HG02763 (cell line): ENCODE data around the gene CMYA5.

Source experiments
- ATAC-seq: cut with Tn5 transposase; IDR thresholded peaks from one replicate; pipeline ENCODE4 v1.9.1; 2021; ENCODE audit warnings: mild to moderate bottlenecking, moderate library complexity; ENCODE audit not compliant: unreplicated experiment

The CMYA5 gene

GRCh38 chr5:79834098-79834753 is 144.6 kb downstream of the CMYA5 start:
- no peak for ATAC-seq

DNA sequence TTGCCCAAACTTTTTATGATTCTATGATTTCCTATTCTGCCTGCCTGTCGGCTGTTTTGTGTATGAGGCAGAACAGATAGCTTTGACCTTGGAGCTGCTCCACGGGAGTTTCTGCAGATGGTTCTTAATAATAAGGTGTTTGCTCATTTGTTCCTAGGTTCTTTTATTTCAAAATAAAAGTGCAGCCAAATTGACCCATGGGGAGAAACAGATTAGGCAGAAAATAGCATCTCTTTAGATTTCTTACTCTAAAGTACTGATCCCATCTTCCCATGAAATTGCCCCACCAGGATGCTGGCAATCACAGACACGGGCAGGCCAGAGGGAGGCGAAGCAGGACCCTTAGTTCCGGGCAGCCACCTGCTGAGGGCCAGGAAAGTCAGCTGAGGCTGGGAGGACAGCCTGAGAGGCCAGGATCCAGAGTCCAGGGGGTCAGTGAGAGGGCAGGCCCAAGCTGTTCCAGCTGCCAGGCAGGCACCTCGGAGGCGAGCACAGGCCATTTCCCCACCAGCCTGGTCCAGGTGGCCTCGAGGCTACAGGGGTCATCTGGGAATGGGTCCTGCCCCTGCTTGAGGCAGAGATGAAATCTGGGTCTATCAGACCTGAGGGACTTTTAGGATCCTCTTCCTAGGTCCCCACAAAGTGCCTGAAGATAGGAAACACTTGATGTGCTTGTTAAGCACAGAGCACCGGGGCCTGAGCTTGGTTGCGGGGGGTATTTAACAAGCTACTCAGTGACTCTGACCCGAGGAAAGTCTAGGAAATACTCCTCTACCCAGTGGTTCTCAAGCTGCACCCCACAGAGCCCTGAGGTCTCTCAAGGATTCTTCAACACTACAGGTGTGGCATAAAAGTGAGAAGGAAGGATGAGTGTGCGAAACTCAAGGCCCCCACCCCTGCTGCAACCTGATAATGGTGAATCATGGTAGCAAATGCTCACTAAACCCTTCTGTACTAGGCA is 145.4 kb downstream of the CMYA5 start:
- ATAC-seq, result no peak

GRCh38 chr5:79837761-79838551 is 148.3 kb downstream of the CMYA5 start:
- ATAC-seq, result no peak

DNA sequence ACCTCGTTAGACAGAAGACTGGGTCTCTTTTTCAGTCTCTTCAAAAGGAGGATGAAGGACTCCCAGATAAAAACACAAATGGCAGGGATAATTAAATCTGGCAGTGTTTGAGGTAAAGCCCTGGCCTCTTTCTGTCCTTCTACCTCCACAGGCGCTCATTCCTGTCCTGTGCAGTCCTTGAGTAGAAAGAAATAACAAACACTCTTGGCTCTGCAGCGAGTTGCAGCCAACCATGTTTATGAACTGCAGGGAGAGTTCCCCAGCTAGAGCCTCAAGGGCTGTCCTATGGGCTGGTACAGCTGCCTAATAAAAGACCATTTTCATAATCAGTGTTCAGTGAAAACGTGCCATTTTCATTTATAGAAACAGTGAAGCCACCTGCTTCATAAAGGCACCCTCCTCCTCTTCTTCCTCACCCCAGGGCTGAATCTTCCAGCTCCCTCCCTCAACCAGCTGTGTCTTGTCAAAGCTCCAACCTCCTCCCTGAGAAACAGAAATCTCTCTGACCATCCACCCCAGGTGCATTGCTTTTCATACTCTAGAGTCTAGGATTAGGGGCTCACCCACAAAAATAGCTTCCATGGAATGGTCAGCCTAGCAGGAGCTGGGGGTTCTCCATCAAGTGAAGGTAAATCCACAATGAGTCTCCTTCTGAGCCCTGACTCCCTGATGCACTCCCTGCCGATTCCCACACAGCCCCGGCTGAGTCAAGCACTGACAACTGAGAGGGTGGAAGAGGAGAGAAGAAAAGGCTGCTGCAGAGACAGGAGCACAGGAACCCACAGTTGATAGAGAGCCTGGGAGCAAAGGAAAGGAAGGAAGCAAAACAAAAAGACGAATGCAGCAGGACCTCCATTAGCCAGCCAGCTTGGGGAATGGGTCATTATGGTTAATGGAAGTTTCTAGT is 150.7 kb downstream of the CMYA5 start:
- no peak for ATAC-seq

GRCh38 chr5:79841172-79841571 is 151.5 kb downstream of the CMYA5 start:
- no peak for ATAC-seq

DNA sequence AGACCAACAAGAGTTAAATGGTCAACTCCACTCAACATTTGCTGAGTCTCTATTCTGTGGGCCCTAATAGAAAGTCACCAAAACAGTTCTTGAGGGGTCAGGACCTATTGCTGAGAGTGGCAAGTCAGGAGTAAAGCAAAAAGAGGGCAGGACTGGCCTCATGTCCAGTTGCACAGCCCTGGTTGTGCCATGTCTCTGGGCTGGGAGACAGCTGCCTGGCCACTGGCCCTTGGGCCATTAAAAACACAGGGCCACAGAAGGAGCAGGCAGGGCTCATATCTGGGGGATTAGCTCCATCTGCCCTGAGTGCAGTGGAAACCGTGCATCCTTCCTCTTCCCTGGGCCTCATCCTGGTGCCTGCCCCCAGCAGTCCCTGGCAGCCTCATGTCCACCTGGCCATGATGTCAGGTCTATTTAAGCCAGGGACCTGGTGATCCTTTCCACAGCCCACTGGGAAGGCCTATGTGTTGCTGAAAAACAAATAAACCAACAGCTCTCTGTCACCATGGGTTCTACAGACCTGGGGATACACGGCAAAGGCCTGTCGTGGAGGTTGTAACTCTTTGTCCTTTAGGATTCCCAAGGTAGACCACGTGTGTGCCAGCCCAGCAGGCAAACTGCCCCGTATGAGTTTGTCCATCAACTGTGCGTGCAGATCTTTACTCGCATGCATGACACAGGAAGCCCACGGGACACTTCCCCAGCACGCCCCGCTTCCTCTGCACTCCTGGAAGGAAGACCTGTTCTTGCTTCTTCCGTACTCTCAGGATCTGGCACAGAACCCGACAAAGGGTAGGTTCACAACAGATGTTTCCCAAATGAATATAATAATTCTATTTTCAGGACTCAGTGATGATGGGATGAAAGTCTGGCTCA is 152.6 kb downstream of the CMYA5 start:
- ATAC-seq, result no peak

GRCh38 chr5:79842991-79843390 is 153.4 kb downstream of the CMYA5 start:
- ATAC-seq, result no peak

DNA sequence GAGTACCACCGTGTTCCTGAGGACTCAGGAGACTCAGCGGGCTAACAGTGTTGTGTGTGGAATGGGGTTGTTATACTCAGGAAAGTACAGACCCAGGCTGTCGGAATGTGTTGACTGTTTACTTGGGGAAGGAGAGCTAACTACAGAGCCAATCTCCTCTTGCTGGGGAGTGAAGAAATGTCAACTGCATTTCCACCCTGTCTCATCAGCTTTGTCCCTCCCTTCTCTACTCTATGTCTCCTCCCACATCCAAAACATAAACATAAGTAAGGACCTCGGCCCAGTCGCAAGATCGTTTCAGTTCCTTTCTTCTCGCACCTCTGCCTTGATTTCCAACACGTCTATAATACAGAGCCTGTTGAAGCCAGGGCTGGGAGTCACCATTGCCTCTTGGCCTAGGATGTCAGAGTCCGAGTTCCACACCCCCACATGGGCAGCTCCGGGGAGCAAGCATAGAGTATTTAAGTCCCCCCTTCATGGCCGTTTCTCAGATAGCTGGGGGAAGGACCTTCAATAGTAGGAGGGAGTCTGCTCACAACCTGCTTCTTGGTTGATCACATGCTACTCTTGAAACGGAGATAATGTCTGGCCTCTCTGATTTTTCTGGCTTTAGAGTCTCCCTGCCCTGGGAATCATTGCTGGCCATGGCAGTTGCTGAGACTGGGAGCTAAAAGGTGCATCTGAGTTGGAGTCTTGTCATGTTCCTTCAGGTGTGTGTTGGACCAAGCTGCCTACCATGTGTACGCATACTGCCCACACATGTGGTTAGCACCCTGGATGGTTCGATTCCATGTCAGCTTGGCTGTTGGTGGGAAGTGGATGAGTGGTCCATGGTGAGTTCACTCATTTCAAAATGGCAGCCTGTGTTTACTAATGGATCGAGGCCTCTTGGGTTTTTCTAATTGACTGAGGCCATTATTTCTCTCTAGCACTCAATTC is 154.1 kb downstream of the CMYA5 start:
- ATAC-seq, result no peak

DNA sequence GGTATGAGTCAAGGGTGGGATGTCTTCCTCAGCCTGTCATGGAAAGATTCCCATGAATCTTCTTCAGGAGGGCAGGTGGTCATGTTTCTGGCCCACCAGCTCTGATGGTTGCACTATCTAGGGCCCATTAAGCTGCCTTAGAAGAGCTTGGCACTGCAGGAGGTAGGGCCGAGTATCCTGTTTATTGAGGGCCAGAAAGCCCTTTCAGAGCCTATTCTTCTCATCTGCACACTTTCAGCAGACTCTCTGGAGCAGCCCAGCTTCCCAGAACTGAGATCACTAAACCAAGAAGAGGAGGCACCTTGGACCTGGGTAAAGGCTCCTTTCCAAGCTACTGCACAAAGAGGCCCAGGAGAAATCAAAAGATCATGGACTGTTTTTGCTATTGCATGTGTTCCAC is 154.9 kb downstream of the CMYA5 start:
- no peak for ATAC-seq

- no peak for ATAC-seq
Measured at GRCh38 chr5:79845448-79846197, 156.0 kb downstream of the CMYA5 start.

DNA sequence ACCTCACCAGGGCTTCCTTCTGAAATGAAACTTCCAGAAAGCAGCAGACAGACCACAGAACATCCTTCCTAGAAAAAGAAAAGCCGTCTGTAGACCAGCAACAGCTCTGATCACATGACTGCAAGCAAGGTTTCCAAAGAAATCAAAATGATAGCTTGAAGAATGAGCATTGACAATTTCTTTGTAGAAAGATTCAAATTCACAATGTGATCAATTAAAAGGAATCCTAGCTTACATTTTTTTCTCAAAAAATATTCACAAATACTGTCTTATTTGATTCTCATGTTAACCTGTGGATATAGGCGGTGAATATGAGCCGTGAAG is 156.5 kb downstream of the CMYA5 start:
- no peak for ATAC-seq

DNA sequence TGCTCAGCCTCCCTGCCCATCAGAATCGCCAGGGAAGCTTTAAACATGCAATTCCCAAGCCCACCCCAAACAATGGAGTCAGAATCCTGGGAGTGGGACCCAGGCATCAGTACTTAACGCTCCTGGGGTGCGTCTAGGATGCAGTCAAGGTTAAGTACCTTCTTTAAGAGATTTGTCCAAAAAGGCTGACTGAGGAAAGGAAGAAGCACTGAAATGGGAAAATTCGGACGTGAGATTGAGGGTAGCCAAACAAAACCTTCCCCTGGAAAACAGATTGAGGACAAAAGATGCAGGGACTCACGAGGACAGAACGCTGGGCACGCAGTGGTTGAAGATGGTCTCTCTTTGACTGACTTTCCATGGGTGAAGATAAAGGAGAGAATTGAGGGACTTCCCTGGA is 157.9 kb downstream of the CMYA5 start:
- ATAC-seq, result no peak

GRCh38 chr5:79849061-79849460 is 159.4 kb downstream of the CMYA5 start:
- no peak for ATAC-seq
